Transverse colon (tissue), 4 donors: Measurements from ENCODE around the gene IFNG-AS1. TPM values are rescaled to one million over a fixed set of nuclear protein-coding genes. Genes with fewer than 3 reads are reported as not detected.

Experiments
- DNase-seq: peaks from one replicate; pipeline ENCODE4 v3.0.0-alpha.2; 2019
- H3K27ac ChIP-seq, 4 donors: fragments of 200-600 bp; sonication (generic); 2 replicates each; pipeline ENCODE4 v1.5.1; 2016 to 2018; ENCODE audit warnings: inconsistent platforms in 4 of 4
- H3K27me3 ChIP-seq: fragments of 200-600 bp; sonication (generic); 2 replicates; pipeline ENCODE4 v1.5.1; 2017; ENCODE audit warnings: inconsistent platforms
- H3K36me3 ChIP-seq, 4 donors: fragments of 200-600 bp; sonication (generic); 2 replicates each; pipeline ENCODE4 v1.5.1; 2017 to 2019; ENCODE audit warnings: inconsistent platforms in 4 of 4
- H3K4me1 ChIP-seq, 4 donors: fragments of 200-600 bp; sonication (generic); 2 replicates each; pipeline ENCODE4 v1.5.1; 2017 to 2020; ENCODE audit warnings: inconsistent platforms in 4 of 4
- H3K4me3 ChIP-seq, 4 donors: fragments of 200-600 bp; sonication (generic); 1 replicate in 1 of 4; 2 replicates in 3 of 4; pipeline versions ENCODE4 v1.5.1 to v1.6.1; 2017 to 2019; ENCODE audit warnings: inconsistent platforms in 4 of 4
- H3K9me3 ChIP-seq, 2 donors: fragments of 200-600 bp; sonication (generic); 2 replicates each; pipeline ENCODE4 v1.5.1; 2017 to 2019; ENCODE audit warnings: inconsistent platforms in 2 of 2
- CTCF ChIP-seq, 5 experiments: fragments of 200-600 bp in 3 of 5; fragments of 450-650 bp in 2 of 5; sonication (generic) in 3 of 5; IDR thresholded peaks; 1 replicate in 2 of 5; 2 replicates in 3 of 5; pipeline ENCODE4 v1.5.1; 2016 to 2017; ENCODE audit warnings: antibody characterized with exemption in 5 of 5, inconsistent platforms in 3 of 5, mild to moderate bottlenecking in 2 of 5, moderate library complexity in 1 of 5
- EP300 ChIP-seq: sonication (generic); formaldehyde crosslinking; IDR thresholded peaks from one replicate; pipeline ENCODE4 v1.6.1; 2017; ENCODE audit warnings: antibody characterized with exemption, low read depth
- POLR2A ChIP-seq: fragments of 450-650 bp; IDR thresholded peaks from one replicate; pipeline ENCODE4 v1.6.1; 2016; ENCODE audit warnings: antibody characterized with exemption, mild to moderate bottlenecking, moderate library complexity
- POLR2AphosphoS5 ChIP-seq, 3 donors: sonication (generic); formaldehyde crosslinking; IDR thresholded peaks; one replicate each; pipeline ENCODE4 v1.6.1; 2016; ENCODE audit warnings: antibody characterized with exemption in 3 of 3
- WGBS, 2 donors: methylation state at CpG; one replicate each; pipeline ENCODE4 v1.1.5; 2018; ENCODE audit warnings: low coverage in 1 of 2; 5-methylcytosine and 5-hydroxymethylcytosine counted together
- in situ Hi-C, 4 donors: fragments of 200-750 bp; cut with MboI; loops; one replicate each; pipeline versions ENCODE4 v1.15.0 to v1.15.1; 2017; ENCODE audit warnings: low sequenced_read_pairs in 3 of 4, low pct_ligation_motif_present in 1 of 4, low pct_unique_long_range_greater_than_20kb in 1 of 4
- intact Hi-C: fragments of 100-400 bp; cut with DNase I; formaldehyde crosslinking; loops from one replicate; pipeline ENCODE4 v1.15.1; 2023; ENCODE audit warnings: low total_unique reads
- small RNA-seq, 4 donors: library from RNA; depleted of rRNA; stranded (forward); fragments of <200 nt; gene quantifications; one replicate each; pipeline ENCODE3, GENCODE V24; 2016
- total RNA-seq, 4 donors: library from RNA; depleted of rRNA; stranded (reverse); fragments of >200 nt; gene quantifications; one replicate each; pipeline ENCODE4 v1.1.0, GENCODE V29; 2016

Gene IFNG-AS1
- total RNA-seq, 4 donors from 2014 or later: 0.68 to 7.1 TPM; not detected in 2

GRCh38 chr12:68069275-68069674 lies 80.0 kb downstream of the IFNG-AS1 start:
- Histone ChIP-seq H3K4me1 (no peaks in the 10 kb centered on the region), H3K36me3 (no peaks in the 10 kb centered on the region), H3K9me3 (no peaks in the 10 kb centered on the region), H3K27ac (no peak overlapping the region), H3K4me3 (no peak overlapping the region), H3K27me3 (no peaks in the 10 kb centered on the region)
- WGBS, 2 donors: 74 to 82% methylated on average over 3 of the region's 3 CpGs
- intact Hi-C loops (no loop called here), in situ Hi-C loops (no loop called here)
- no peak for DNase-seq
- TF ChIP-seq EP300 (no peak), POLR2A (no peak), POLR2AphosphoS5 (IDR thresholded peaks at IDR 0.05) (no peak), CTCF (IDR thresholded peaks at IDR 0.05) (no peak)

Small RNA genes within 50 kb of the gene (small RNA-seq; reads per million reads assigned to genes)
- gene AC005294.1 (0 reads per million in 4 donors), gene RPL39P28 (0 reads per million in 4 donors)

Other genes with a start within 250 kb of the IFNG-AS1 start
- not detected for gene IFNG, start 170.3 kb downstream of the IFNG-AS1 start, total RNA-seq
- gene IL26, start 236.4 kb downstream of the IFNG-AS1 start, total RNA-seq: not detected